Measurements from ENCODE around the gene AJAP1.
A peak's percentile ranks its signal among the peaks of the same experiment; 100 is the strongest.

The AJAP1 gene

DNA sequence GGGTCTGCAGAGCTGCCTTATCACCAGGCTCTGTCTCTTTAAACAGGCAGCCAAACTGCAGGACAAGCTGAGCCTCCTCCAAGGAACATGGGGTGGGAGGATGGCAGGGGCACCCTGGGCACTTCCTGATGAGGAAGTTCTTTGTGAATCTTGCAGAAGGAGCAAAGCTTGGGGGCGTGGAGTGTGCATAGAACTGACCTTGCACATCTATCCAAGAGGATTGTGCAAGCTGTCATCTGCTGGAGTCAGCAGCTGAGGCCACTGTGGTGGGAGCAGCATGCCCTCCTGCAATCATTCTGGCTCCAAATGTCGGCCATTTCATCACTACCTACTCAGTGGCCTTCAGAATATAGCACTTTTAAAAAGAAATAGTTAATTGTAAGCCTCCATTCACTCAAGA, 182.2 kb downstream of the AJAP1 start:
- DNase-seq = peak in 1 of 2 donors; percentile 59
- Histone ChIP-seq H3K9me3 (peaks cover 0 to 6% (median 0%) of the 10 kb centered on the region in 3 donors), H3K36me3 (no peaks in the 10 kb centered on the region), H3K4me1 (no peaks in the 10 kb centered on the region), H3K4me3 (no peak overlapping the region), H3K27me3 (no peaks in the 10 kb centered on the region), H3K27ac (no peak overlapping the region)
- TF ChIP-seq, protein P1, sequence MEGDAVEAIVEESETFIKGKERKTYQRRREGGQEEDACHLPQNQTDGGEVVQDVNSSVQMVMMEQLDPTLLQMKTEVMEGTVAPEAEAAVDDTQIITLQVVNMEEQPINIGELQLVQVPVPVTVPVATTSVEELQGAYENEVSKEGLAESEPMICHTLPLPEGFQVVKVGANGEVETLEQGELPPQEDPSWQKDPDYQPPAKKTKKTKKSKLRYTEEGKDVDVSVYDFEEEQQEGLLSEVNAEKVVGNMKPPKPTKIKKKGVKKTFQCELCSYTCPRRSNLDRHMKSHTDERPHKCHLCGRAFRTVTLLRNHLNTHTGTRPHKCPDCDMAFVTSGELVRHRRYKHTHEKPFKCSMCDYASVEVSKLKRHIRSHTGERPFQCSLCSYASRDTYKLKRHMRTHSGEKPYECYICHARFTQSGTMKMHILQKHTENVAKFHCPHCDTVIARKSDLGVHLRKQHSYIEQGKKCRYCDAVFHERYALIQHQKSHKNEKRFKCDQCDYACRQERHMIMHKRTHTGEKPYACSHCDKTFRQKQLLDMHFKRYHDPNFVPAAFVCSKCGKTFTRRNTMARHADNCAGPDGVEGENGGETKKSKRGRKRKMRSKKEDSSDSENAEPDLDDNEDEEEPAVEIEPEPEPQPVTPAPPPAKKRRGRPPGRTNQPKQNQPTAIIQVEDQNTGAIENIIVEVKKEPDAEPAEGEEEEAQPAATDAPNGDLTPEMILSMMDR (IDR thresholded peaks at IDR 0.05) = no peak
- intact Hi-C loops (cut with DNase I; ENCODE audit: low total_unique reads) = no loop called here

DNA sequence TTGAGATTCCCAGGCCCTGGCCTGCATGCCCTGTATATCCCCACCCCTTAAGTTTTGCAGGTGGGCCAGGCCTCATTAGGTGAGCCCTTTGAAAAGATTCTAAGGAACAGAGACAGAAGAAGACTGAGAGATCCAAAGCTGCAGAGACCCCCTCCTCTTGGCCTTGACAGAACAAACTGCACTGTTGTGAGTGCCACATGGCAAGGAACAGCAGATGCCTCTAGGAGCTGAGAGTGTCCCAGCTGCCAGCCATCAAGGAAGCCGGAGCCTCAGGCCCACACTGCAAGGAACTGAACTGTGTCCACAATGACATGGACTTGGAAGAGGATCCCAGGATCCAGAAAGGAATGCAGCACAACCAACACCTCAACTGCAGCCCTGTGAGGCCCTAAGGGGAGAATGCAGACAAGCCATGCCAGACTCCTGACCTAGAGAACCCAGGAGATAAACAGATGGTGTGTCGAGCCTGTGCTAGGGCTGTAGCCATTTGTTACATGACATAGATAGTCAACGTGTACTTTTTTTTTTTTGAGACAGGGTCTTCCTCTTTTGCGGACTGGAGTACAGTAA, 182.7 kb downstream of the AJAP1 start:
- Histone ChIP-seq H3K4me1 (no peaks in the 10 kb centered on the region), H3K4me3 (no peak overlapping the region), H3K27me3 (no peaks in the 10 kb centered on the region), H3K36me3 (no peaks in the 10 kb centered on the region), H3K27ac (no peak overlapping the region), H3K9me3 (peaks cover 0 to 6% (median 0%) of the 10 kb centered on the region in 3 donors)
- no peak for DNase-seq
- intact Hi-C loops (cut with DNase I; ENCODE audit: low total_unique reads) = no loop called here
- TF ChIP-seq, protein P1 (IDR thresholded peaks at IDR 0.05) = no peak

DNA sequence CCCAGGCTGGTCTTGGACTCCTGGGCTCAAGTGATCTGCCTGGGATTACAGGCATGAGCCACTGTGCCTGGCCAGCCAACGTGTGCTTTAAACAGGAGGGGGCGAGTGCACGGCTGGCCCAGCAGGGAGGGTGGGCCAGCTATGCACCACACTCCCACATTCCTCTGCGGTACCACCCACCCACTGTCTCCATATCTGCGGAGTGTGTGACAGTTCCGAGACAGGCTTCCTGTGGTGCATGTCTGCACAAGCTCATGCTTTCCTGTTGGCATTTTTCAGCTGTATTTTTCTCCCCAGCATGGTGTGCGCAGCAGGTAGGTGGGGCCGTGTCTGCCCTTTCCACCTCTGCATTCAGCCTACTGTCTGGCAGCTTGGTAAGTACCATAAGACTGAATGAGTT, 183.3 kb downstream of the AJAP1 start:
- no peaks in the 10 kb centered on the region for H3K36me3 ChIP-seq
- intact Hi-C loops (cut with DNase I; ENCODE audit: low total_unique reads) = no loop called here
- no peak for DNase-seq
- no peaks in the 10 kb centered on the region for H3K27me3 ChIP-seq
- H3K9me3 ChIP-seq = peaks cover 0 to 6% (median 0%) of the 10 kb centered on the region in 3 donors
- H3K27ac ChIP-seq = no peak overlapping the region
- H3K4me1 ChIP-seq = no peaks in the 10 kb centered on the region
- TF ChIP-seq, protein P1 (IDR thresholded peaks at IDR 0.05) = no peak
- no peak overlapping the region for H3K4me3 ChIP-seq

DNA sequence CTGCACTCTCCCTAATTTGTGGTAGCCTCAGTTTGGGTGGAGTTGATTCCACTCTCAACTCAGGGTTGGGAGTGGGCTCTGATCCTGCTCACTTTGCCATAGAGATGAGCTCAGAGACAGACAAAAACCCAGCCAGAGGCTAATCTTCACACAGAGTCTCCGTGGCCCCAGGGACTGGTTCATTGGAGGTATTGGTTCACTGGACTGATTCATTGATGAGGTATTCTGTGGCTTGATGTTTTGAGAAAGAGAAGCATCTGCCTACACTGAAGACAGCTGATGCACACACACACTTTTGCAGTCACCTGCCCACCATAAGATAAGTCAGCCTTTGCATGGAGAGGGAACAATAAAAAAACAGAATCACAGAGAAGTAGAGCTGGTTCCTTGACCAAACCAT, 183.8 kb downstream of the AJAP1 start:
- Histone ChIP-seq H3K36me3 (no peaks in the 10 kb centered on the region), H3K27me3 (no peaks in the 10 kb centered on the region), H3K4me1 (no peaks in the 10 kb centered on the region), H3K4me3 (no peak overlapping the region), H3K9me3 (peaks cover 0 to 6% (median 0%) of the 10 kb centered on the region in 3 donors), H3K27ac (no peak overlapping the region)
- DNase-seq = no peak
- TF ChIP-seq, protein P1 (IDR thresholded peaks at IDR 0.05) = no peak
- intact Hi-C loops (cut with DNase I; ENCODE audit: low total_unique reads) = no loop called here
